Heart right ventricle (tissue), 16 donors: ENCODE measurements around the gene IL10. TPM values are rescaled to one million over a fixed set of nuclear protein-coding genes. Genes with fewer than 3 reads are reported as not detected.
"Not testable (repeated sequence)": the region's sequence is repeated elsewhere in the genome, so short reads cannot be mapped to it uniquely, and the experiment has no call there.

Experiments
- ATAC-seq, 8 donors: fragments of 200-7000 bp; cut with Tn5 transposase; one replicate each; pipeline ENCODE4 v1.9.1; 2020; ENCODE audit warnings: mild to moderate bottlenecking in 8 of 8, moderate library complexity in 8 of 8, moderate number of reproducible peaks in 1 of 8
- DNase-seq, 2 donors: peaks; one replicate each; pipeline ENCODE4 v3.0.0-alpha.2; 2020
- H3K27ac ChIP-seq, 10 donors: fragments of 200-600 bp; sonication (generic) in 2 of 10; one replicate each; pipeline versions ENCODE4 v1.5.0 to v1.8.0; 2020 to 2022; ENCODE audit warnings: mild to moderate bottlenecking in 3 of 10
- H3K27me3 ChIP-seq, 7 donors: fragments of 200-600 bp; one replicate each; pipeline ENCODE4 v1.8.0; 2021 to 2022; ENCODE audit warnings: mild to moderate bottlenecking in 2 of 7
- H3K36me3 ChIP-seq, 9 donors: fragments of 200-600 bp; sonication (generic) in 1 of 9; one replicate each; pipeline versions ENCODE4 v1.5.0 to v1.8.0; 2020 to 2022; ENCODE audit warnings: mild to moderate bottlenecking in 2 of 9
- H3K4me1 ChIP-seq, 9 donors: fragments of 200-600 bp; sonication (generic) in 1 of 9; one replicate each; pipeline versions ENCODE4 v1.5.0 to v1.8.0; 2020 to 2022; ENCODE audit warnings: mild to moderate bottlenecking in 4 of 9
- H3K4me3 ChIP-seq, 10 donors: fragments of 200-600 bp; sonication (generic) in 2 of 10; one replicate each; pipeline versions ENCODE4 v1.5.0 to v1.8.0; 2020 to 2022; ENCODE audit warnings: mild to moderate bottlenecking in 7 of 10, moderate library complexity in 2 of 10
- H3K9me3 ChIP-seq, 11 donors: fragments of 200-600 bp in 10 of 11; sonication (generic) in 2 of 11; one replicate each; pipeline versions ENCODE4 v1.5.0 to v1.8.0; 2013 to 2022; ENCODE audit warnings: mild to moderate bottlenecking in 2 of 11, control low read depth in 1 of 11, moderate library complexity in 1 of 11
- CTCF ChIP-seq, 9 donors: fragments of 200-600 bp; sonication (generic) in 2 of 9; IDR thresholded peaks; one replicate each; pipeline versions ENCODE4 v1.5.0 to v1.8.0; 2021 to 2022; ENCODE audit warnings: antibody characterized with exemption in 9 of 9, mild to moderate bottlenecking in 5 of 9, moderate library complexity in 1 of 9
- WGBS, 2 donors: extraction: QIAGEN DNeasy Blood & Tissue Kit; methylation state at CpG; one replicate each; pipeline ENCODE4 v1.1.7; 2013; ENCODE audit warnings: inconsistent platforms in 1 of 2; 5-methylcytosine and 5-hydroxymethylcytosine counted together
- intact Hi-C, 10 donors: fragments of 100-400 bp; cut with DNase I; formaldehyde crosslinking; loops; one replicate each; pipeline versions ENCODE4 v1.11.1 to v1.14.2; 2022
- polyA plus RNA-seq, 2 donors: library from polyadenylated mRNA; stranded (reverse); fragments of 200-250 nt; gene quantifications; one replicate each; pipeline ENCODE4 v1.2.3, GENCODE V29; 2013
- total RNA-seq, 10 donors: library from RNA; stranded (reverse); fragmentation: NEBNext Ultra II Directional in 3 of 10; extraction: Animal tissue kit (Norgen Biotek cat#: 25700) in 3 of 10; gene quantifications; one replicate each; pipeline versions ENCODE4 v1.2.1 to v1.2.4, GENCODE V29; 2021 to 2023
- donor health status: Arrhythmogenic right ventricular cardiomyopathy.
- donor health status: ischemic (EF 13 %, LVEDD 7.1; RV severe dilation, severe dysfunction).
- donor health status: healthy with polysubstance abuse.
- donor health status: DM: no; HTN: yes; CAD: no.
- donor health status: DM: no; HTN: no; CAD: no.
- donor health status: ischemic (EF 25% LVEDD 6.9; RV normal size, moderate dysfunction).
- donor health status: ischemic (EF 25% LVEDD 5.7; RV mildly dilated, moderate dysfunction).
- donor health status: healthy.
- donor health status: DM: yes; HTN: yes; CAD: no.
- donor health status: Ischemic cardiomyopathy.
- donor health status: ischemic (EF 35%, LVEDD 5.7; RV mildly dilated, moderate dysfunction).
- donor health status: nonischemic (EF 11% LVEDD 7.7; RV severe dilation, severe dysfunction).
- donor health status: DM: yes; HTN: yes; CAD: no.
- donor health status: PGD.
- donor health status: ischemic (EF 29% LVEDD 5.4; RV normal size, mild dysfunction).
- donor health status: nonischemic (EF 23%, LVEDD 6.1; RV moderate dilation, normal function).

Gene IL10
- total and polyA plus RNA-seq, 12 donors = 0.25 to 2.6 (median 0.78) TPM; not detected in 2

- intact Hi-C loops = no loop called here
- ATAC-seq = peak in 7 of 8 donors; percentile 52 to 79 (median 72)
- H3K4me3 ChIP-seq = no peak overlapping the region
- H3K27me3 ChIP-seq = peaks cover 0 to 11% (median 0%) of the 10 kb centered on the region in 7 donors
- TF ChIP-seq CTCF (IDR thresholded peaks at IDR 0.05) = no peak
- WGBS, 2 donors = 56 to 59% methylated on average over 8 of the region's 8 CpGs
- peak overlapping the region in 1 of 10 donors; percentile 28 for H3K27ac ChIP-seq
- H3K9me3 ChIP-seq = no peaks in the 10 kb centered on the region
- no peaks in the 10 kb centered on the region for H3K36me3 ChIP-seq
- DNase-seq = peak; percentile 11 to 23
- peaks cover 0 to 63% (median 0%) of the 10 kb centered on the region in 9 donors for H3K4me1 ChIP-seq
Measured at GRCh38 chr1:206766251-206766856, 5.9 kb downstream of the IL10 start.

- DNase-seq, H3K36me3 ChIP-seq, intact Hi-C loops, ATAC-seq, H3K9me3 ChIP-seq, H3K4me3 ChIP-seq: not testable (repeated sequence)
- WGBS, 2 donors = 86 to 88% methylated on average over 1 of the region's 1 CpG
- H3K27me3 ChIP-seq = peaks cover 0 to 11% (median 0%) of the 10 kb centered on the region in 7 donors
- H3K27ac ChIP-seq = peak overlapping the region in 1 of 10 donors; percentile 28
- H3K4me1 ChIP-seq = peaks cover 0 to 57% (median 0%) of the 10 kb centered on the region in 9 donors
Measured at GRCh38 chr1:206765771-206766170, 6.5 kb downstream of the IL10 start.

GRCh38 chr1:206762741-206763364 is 9.4 kb downstream of the IL10 start:
- Histone ChIP-seq H3K4me1 (peaks cover 0 to 33% (median 0%) of the 10 kb centered on the region in 9 donors), H3K27me3 (peaks cover 0 to 11% (median 0%) of the 10 kb centered on the region in 7 donors)
- H3K27ac ChIP-seq, intact Hi-C loops, H3K36me3 ChIP-seq, H3K9me3 ChIP-seq, H3K4me3 ChIP-seq, ATAC-seq, DNase-seq: not testable (repeated sequence)
- 93 to 94% methylated on average over 12 of the region's 12 CpGs for WGBS, 2 donors

GRCh38 chr1:206761159-206761768 is 11.0 kb downstream of the IL10 start:
- H3K27ac ChIP-seq = no peak overlapping the region
- ATAC-seq (no peak), DNase-seq (no peak)
- WGBS, 2 donors = 79 to 80% methylated on average over 6 of the region's 6 CpGs
- H3K4me1 ChIP-seq = peaks cover 0 to 21% (median 0%) of the 10 kb centered on the region in 9 donors
- no peak overlapping the region for H3K4me3 ChIP-seq
- peak in 2 of 9 donors; percentile 12 to 13 for TF ChIP-seq CTCF (IDR thresholded peaks at IDR 0.05)
- intact Hi-C loops = no loop called here
- no peaks in the 10 kb centered on the region for H3K9me3 ChIP-seq
- H3K36me3 ChIP-seq = no peaks in the 10 kb centered on the region
- H3K27me3 ChIP-seq = peaks cover 0 to 7% (median 0%) of the 10 kb centered on the region in 7 donors

GRCh38 chr1:206760590-206760989 is 11.7 kb downstream of the IL10 start:
- H3K27ac ChIP-seq = no peak overlapping the region
- no peaks in the 10 kb centered on the region for H3K36me3 ChIP-seq
- no peak for TF ChIP-seq CTCF (IDR thresholded peaks at IDR 0.05)
- H3K9me3 ChIP-seq = no peaks in the 10 kb centered on the region
- no peak overlapping the region for H3K4me3 ChIP-seq
- peaks cover 0 to 15% (median 0%) of the 10 kb centered on the region in 9 donors for H3K4me1 ChIP-seq
- intact Hi-C loops = no loop called here
- DNase-seq (no peak), ATAC-seq (no peak)
- peaks cover 0 to 7% (median 0%) of the 10 kb centered on the region in 7 donors for H3K27me3 ChIP-seq
- WGBS, 2 donors = 88 to 94% methylated on average over 1 of the region's 1 CpG
